Fibroblast of peridontal ligament (primary cell): Measurements from ENCODE around the gene CTSZ.

ENCODE experiments used
- DNase-seq: peaks from one replicate; pipeline ENCODE4 v3.0.0-alpha.2; 2010; ENCODE audit errors: extremely low read depth

The CTSZ gene

DNA sequence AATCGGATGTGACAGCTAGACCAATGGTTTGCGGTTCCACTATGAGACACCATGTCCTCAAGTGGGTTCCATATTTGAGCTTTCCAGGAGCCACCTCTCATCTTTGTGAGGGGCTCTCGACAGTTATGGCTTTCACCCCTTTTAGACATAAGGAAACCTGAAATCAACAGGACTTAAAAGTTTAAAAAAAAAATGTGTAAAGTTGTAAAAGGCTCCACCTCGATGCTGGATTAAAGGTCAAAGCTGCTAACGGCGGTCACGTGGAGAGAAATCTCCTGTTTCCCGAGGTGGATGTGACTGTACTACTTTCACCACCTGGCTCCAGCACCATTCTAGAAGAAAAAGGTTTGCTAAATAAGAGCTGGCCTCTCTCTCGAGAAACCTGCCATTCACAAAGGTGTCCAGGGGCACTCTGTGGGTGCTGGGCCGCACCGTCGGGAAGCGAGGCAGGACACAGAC lies 24.5 kb upstream of the CTSZ start:
- DNase-seq, result no peak

DNA sequence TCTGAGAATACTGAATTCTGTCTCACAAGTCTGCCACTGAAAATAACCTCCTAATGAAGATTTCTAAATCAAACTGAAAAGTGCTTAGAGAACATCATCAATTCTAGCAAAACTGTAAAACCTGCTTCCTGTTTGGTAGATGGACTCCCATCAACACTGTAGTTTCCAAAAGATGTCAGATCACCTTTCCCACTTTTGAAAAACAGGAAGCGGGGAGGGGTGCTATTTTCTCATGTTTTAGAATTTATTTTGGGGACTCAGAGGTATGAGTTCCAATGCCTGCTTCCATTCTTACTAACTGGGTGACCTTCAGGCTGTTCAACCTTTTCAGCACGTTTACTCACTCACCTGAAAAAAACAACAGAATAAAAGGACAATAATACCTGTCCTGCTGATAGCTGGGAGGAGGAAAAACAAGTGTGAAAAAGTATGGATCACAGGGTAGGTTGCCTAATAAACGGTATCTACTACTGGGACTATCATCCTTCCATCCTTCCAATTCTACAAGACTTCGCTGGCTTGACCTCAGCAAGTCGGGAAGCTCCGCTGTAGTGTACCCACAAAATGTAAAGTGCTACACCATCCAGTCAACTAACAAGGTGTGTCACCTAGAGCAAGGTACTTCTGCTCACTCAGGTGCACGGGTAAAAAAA lies 24.0 kb upstream of the CTSZ start:
- DNase-seq, result no peak

DNA sequence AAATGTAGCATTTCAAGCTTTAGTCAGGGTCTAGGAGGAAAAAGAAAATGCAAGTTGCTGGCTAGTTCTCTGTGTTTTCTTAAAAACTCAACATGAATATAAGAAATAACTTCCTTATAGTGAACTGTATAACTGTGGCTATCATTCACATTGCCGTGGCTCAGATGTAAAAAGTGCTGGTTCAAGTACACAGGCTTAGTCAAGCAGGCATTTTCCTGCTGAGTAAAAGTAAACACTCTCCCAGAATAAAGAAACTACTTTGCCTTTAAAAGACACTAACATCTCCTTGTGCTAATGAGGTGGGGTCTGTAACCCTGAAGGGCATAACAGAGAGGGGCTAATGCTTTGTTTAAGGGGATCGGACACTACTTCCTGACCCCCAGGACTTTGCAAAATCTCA lies 21.8 kb upstream of the CTSZ start:
- DNase-seq, result no peak

DNA sequence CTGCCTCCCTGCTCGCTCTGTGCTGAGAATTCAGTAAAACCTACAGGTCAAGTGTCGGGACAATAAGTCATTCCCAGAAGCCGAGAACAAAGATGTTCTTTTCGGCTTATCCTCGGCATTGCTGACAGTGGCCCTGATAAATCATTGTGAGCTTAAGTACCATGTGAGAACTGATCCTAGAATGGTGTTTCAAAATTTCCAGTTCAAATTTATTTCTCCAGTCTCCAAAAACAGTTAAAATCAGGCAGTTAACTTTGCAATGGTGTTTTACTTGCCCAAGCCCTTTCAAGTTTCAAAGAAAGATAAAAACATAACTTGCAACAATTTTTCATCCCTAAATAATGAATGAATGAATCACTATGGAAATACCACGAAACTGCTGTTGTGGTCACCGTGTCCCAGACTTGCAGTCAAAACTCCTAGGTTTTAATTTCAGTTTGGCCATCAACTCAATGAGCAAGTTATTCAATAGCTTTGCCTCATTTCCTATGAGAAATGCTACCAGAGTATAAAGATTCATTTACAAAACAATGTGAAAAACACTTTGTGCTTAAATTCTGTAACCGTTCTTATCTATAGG lies 20.8 kb upstream of the CTSZ start:
- DNase-seq, result peak; percentile 85

DNA sequence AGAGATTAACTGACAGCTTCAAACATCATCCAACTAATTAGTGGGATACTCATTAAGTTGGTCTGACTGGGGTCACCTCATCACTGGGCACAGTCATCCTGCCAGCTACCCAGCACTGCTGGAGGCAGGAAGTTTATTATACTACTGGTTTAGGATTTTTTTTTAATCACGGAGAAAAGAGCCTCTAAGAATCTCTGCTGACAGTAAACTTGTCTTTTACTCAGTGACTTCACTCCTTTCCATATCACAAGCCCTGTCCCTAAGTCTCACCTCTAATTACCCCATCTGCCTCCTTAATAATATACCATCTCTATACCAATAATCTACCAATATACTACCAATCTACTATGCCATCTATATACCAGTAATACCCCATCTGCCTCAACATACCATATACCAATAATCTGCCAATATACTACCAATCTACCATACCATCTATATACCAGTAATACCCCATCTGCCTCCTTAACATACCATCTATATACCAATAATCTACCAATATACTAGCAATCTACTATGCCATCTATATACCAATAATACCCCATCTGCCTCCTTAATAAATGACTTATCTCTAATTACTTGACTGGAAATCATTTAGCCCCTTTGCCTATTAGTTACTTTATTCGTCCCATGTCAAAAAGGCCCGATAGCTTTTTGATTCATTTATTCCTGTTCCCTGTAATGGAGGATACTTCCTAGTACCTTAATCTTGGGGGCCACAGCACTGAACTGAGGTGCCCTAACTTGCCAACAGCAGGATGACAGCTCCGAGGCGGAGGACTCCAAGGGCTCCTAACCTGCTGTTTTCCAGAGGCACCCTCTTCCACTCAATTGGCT lies 20.1 kb upstream of the CTSZ start:
- DNase-seq, result no peak

DNA sequence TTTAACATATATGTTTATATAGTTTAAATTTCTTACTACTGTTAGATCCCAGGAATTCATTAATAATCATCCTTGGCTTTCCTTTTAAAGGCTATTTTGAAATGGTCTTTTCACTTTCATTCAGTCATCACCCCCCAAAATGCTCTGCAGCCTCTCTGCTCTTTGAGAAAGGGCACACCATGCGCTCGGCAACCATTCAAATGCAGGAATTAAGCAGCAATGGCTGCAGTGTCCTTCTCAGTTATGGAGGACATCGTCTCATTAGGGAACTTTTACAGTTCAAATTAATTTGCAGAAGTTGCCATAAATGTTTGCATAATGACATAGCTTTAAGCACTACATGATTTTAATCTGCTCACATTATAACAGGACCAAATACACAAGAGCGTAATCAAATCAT lies 18.5 kb upstream of the CTSZ start:
- DNase-seq, result no peak

DNA sequence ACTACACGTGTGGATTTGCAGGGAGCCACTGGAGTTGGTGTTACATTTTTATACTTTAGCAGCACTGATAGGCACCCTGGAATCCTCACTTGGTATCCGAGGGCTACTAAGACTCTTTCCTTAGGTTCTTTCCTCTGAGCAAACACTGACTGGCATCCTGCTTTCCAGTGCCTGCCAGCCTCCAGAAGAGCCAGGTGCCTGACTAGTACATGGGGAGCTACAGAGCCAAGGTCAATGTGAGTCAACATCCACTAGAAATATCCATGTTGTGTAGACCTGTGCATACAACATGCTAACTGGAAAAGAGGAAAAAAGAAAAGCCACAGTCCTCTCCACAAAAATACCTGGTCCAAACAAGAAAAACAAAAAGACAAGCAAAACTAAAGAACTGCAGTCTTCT lies 18.0 kb upstream of the CTSZ start:
- no peak for DNase-seq

DNA sequence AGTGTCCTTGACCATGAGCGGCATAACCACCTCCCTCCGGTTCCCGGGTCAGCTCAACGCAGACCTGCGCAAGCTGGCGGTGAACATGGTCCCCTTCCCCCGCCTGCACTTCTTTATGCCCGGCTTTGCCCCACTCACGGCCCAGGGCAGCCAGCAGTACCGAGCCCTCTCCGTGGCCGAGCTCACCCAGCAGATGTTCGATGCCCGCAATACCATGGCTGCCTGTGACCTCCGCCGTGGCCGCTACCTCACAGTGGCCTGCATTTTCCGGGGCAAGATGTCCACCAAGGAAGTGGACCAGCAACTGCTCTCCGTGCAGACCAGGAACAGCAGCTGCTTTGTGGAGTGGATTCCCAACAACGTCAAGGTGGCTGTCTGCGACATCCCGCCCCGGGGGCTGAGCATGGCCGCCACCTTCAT lies 17.1 kb upstream of the CTSZ start:
- DNase-seq, result no peak

DNA sequence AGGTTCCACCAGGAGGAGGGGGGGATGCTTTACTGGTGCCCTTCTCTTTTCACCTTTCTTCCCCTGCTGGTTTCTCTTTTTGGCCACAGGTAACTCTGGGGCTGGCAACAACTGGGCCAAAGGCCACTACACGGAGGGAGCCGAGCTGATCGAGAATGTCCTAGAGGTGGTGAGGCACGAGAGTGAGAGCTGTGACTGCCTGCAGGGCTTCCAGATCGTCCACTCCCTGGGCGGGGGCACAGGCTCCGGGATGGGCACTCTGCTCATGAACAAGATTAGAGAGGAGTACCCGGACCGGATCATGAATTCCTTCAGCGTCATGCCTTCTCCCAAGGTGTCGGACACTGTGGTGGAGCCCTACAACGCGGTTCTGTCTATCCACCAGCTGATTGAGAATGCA lies 16.6 kb upstream of the CTSZ start:
- DNase-seq, result no peak

DNA sequence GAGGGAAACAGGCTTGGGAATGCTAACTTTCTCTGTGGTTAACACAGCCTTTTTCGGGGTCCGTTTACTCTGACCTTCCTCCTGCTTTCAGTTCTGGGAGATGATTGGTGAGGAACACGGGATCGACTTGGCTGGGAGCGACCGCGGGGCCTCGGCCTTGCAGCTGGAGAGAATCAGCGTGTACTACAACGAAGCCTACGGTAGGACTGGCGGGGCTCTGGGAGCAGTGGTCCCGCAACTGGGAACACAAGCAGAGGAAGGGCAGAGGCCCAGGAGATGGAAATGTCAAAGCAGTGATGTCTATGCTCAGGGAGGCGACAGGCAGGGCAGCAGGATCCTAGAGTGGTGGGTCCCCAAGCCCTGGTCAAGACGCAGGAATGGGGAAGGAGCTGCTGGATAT lies 15.7 kb upstream of the CTSZ start:
- no peak for DNase-seq

DNA sequence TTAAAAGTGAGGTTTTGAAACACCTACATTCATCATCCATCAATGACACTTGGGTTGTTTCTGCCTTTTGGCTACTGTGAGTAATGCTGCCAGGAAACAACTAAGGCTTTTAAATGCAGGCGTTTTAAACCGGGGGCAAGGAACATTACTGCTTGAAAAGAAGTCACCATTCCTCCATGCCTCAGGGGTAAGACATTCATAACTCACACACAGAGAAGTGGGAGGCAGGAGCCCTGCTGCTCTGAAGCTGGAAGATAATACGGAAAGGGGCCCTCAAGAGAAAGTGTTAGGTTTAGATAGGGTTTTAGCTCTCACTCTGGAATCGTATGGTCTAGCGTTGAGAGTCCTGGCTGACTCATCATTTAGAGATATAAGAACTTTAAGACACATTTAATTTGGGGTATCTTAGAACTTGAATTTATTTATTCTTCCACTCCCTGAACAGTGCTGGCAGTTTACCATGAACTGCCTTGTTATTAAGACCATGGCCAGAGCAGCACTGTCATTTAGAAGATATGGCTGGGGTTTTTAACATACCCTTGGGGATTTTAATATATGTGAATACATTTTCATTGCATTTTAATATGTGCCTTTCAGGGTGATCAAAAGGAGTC lies 14.0 kb upstream of the CTSZ start:
- DNase-seq, result peak; percentile 15

DNA sequence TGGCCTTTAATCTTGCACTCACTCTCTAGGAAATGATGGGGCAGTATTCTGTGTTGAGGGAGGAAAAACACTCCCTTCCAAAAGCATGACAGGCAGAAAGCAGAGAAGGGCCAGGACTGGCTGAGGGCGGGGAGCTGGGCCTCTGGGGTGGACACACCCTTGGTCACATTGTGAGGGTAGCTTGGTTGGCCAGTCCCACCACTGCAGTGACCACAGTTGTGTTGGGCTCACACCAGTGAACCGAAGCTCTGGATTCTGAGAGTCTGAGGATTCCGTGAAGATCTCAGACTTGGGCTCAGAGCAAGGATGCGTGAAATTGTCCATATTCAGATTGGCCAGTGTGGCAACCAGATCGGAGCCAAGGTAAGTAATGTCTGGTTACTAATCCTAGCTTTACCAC lies 12.2 kb upstream of the CTSZ start, which contains the start of gene TUBB1:
Gene TUBB1, plus strand, starts transcription at position 213 of the 400 bp plus-strand sequence. Its CDS starts 94 bp downstream, at position 307.
- no peak for DNase-seq

DNA sequence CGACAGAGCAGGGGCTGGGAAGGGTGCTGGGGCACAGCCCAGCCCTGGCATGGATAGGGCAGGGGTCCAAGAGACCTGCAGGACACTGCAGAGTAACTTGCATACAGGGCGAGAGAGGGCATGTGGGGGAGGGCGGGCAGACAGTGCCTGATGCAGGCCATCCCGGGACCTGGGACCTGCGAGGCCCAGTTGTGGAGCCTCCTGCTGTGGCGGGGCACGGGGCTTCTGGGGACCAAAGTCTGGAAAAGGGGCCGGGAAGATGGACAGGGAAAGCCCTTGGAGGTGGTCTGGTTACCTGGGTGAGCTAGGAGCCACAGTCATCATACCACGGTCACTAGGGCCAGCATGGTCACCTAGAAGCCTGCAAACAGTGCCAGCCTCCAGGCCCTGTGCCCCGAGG lies 11.8 kb upstream of the CTSZ start:
- no peak for DNase-seq

DNA sequence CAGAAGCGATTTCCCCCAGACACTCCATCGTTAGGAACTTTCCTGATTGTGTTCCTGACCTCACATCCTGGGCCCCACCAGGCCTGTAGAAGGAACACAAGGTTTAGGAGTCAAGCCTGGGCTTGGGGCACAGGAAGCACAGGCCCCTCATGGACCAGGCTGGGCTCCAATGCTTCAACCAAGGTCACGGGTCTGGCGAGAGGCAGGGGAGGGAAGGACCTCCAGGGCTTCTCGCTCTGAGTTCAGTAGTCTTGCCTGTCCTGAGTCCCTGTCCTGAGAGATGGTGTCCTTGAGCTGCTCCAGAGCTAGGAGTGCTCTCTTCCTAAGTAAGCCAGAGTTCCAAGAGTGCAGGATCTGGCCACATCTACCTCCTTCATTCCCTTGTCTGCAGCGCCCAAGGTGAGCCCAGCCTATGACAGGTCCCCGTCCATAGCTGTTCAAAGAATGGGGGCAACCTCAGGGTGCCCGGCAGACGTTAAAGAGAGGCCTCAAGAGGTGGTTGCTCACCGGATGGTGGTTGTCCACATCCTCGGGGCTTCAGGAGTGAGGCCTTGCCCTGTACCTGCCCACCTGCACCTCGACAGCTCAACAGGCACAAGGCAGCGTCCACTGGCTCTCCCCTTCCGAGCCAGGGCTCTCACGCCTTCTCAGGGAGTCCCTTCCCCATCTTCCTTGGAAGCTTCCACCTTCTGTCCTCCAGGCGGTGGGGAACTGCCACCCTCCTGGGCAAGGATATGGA lies 10.6 kb upstream of the CTSZ start:
- no peak for DNase-seq

DNA sequence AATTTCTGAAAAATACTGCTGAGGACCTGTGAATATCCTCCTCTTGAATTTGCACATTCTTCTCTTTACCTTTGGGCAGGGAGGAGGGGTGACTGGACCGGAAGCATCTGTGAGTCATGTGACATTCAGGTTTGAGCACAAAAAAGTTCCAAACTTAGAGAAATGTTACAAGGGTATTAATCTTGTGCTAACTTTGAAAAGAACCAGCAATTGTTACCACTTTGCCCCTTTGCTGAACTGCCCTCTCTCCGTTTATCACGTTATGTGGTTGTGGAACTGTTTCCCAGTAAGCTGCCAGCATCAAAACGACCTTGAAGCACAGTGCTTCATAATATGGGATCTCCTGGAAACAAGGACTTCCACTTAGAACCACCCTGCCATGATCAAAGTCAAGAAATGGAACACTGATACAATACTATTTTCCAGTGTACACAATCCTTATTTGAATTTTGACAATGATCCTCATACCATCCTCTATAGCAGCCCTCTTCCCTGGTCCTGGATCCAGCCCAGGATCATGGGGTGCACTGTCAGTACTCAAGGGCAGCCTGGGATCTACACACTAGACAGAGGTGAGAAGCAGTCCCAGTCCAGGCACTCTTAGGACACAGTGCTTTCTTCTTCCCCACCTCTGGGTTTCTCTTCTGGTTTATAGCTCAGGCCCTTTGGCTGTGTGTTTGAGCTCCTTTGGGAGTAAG lies 9.9 kb upstream of the CTSZ start:
- no peak for DNase-seq

DNA sequence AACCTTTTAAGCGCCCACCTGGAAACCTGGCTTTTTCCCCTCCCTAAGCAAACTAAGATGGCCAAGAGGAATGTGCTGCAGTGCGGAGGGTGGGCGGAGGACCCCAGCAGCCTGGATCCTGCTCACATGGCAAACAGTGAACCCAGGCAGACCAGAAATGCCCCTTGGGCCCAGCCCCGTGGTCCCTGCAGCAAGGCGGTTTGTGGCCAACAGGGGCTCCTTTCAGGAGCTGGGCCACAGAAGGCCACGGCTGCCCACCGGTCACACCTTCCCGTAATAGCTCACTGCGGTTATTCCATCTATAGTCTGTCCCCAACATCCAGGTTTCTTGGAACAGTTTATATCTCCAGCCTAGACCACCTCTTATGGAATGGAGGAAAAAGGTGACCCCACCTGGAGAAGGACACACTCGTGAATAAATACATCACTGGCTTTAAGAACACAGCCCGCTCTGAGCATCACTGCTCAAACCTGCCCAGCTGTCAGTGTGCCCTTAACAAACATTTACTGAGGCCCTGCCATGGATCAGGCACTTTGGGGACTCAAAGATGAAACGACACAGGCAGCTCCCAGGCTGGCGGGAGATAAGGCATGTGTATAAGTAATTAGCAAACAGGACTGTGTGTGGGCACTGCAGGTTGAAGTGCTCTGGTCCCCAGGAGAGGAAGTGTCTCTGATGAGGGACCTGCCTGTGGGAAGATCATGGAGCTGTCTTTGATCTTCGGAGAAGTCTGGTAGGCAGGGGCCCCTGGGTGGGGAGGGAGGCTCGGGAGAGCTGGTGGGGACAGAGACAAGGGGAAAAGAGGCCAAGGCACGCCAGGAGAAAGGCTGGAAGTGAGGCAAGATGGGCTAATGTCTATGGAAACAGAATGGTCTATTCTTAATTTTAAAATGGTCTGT lies 9.0 kb upstream of the CTSZ start:
- DNase-seq, result no peak

DNA sequence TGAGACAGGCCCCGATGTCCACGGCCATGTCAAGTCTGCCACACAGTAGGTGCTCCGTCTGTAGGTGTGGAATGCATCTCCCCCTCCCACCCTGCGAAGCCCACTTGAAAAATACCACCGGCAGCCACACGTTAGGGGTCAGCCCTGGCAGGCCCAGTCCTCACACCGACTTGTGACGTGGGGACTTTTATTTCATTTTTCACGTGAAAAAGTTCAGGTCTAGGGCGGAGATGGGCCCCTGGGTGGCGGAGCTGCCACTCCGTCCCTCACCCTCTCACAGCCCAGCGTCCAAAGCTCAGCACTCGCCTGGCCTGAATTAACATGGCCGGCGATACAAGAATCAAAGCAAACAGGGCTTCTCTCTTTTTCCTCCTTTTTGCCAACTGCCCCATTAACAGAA lies 8.4 kb upstream of the CTSZ start:
- no peak for DNase-seq

DNA sequence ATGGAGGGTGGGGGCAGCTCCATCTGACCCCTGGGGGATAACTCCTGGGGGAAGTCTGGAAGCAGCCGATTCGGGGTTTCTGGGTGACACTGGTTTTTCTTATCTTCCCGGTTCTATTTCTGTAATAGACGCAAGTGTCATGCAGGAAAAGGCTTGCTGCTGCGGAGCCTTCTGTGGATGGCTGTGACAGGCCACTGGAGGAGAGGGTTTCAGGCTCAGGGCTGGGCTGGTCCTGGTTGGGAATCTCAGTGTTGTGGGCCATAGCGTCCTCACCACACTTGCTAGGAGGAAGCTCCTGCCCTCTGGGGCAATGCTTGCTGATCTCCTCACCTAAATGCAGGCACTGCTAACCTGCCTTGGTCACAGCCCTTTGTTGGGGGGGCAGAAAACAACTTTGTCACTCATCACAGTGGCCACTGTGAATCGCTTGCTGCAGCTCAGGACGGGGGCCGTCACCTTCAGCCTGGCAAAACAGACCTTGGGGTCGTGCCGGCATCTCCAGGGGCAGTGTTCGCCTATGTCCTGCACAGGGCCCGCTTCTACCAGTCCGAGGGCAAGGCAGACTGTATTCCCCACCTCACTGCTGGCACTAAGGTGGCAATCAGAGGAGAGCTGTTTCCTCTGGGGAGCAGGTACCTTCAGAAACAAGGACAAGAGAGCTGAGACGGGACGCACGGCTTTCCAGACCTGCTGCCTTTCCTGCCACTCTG lies 7.8 kb upstream of the CTSZ start:
- no peak for DNase-seq

DNA sequence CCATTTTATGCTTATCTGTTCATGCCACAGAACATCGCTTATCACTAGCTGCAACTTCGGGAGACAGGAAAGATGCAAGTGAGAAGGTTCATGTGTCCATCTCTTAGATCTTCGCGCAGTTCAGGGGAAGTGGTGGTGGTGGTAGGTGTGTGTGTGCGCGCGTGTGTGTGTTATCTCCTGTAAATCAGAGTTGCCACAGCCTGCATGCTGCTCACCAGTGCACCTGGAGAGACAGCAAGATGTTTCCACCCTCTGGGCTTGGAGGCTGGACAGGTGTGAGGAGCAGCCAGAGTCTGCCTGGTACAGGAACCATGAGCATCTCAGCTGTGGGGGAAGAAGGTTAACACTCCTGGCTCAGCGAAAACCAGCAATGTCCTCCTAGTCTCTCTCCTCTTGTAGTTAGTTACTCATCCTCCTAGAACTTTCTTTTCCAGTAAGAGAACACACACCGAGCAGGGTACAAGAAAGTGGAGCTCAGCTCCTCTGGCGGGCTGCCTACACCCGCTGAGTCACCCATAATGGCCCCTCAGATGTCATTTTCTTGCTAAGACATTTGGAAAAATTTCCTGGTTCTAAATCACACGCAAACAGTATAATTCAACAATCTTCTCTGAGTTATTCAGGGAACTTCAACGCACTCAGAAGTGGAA lies 7.0 kb upstream of the CTSZ start:
- DNase-seq, result peak; percentile 72
